ENCODE data around the gene FASTKD1.
"Not testable (repeated sequence)": the region's sequence is repeated elsewhere in the genome, so short reads cannot be mapped to it uniquely, and the experiment has no call there.

The FASTKD1 gene

GRCh38 chr2:169582552-169583266 lies 9.0 kb upstream of the FASTKD1 start:
- Mint-ChIP-seq H3K36me3 (ENCODE audit: low read depth) (peaks cover 16% of the 10 kb centered on the region), H3K4me1 (ENCODE audit: low read depth) (peaks cover 28% of the 10 kb centered on the region)
- H3K4me3 Mint-ChIP-seq, H3K27ac Mint-ChIP-seq, H3K9me3 Mint-ChIP-seq, H3K27me3 Mint-ChIP-seq: not testable (repeated sequence)

- Mint-ChIP-seq H3K27ac (no peak overlapping the region), H3K9me3 (peaks cover 4% of the 10 kb centered on the region), H3K27me3 (peaks cover 4% of the 10 kb centered on the region), H3K4me1 (ENCODE audit: low read depth) (peaks cover 3% of the 10 kb centered on the region), H3K4me3 (no peak overlapping the region), H3K36me3 (ENCODE audit: low read depth) (peaks cover 4% of the 10 kb centered on the region)
Observed at GRCh38 chr2:169579044-169579443, 5.4 kb upstream of the FASTKD1 start.

- H3K4me1 Mint-ChIP-seq (ENCODE audit: low read depth): peaks cover 17% of the 10 kb centered on the region
- not testable (repeated sequence) for H3K27ac Mint-ChIP-seq; H3K27me3 Mint-ChIP-seq; H3K36me3 Mint-ChIP-seq (ENCODE audit: low read depth); H3K4me3 Mint-ChIP-seq; H3K9me3 Mint-ChIP-seq
Observed at GRCh38 chr2:169575264-169575663, 1.6 kb upstream of the FASTKD1 start.

GRCh38 chr2:169574539-169574938 lies 874 bp upstream of the FASTKD1 start:
- not testable (repeated sequence) for H3K27me3 Mint-ChIP-seq, H3K27ac Mint-ChIP-seq, H3K9me3 Mint-ChIP-seq
- Mint-ChIP-seq H3K36me3 (ENCODE audit: low read depth) (peaks cover 15% of the 10 kb centered on the region), H3K4me3 (peak overlapping the region; percentile 30), H3K4me1 (ENCODE audit: low read depth) (peaks cover 23% of the 10 kb centered on the region)

GRCh38 chr2:169573974-169574299 lies 272 bp upstream of the FASTKD1 start:
- peak overlapping the region; percentile 89 for H3K27ac Mint-ChIP-seq
- peaks cover 4% of the 10 kb centered on the region for H3K27me3 Mint-ChIP-seq
- peaks cover 19% of the 10 kb centered on the region for H3K36me3 Mint-ChIP-seq (ENCODE audit: low read depth)
- no peaks in the 10 kb centered on the region for H3K9me3 Mint-ChIP-seq
- peak overlapping the region; percentile 95 for H3K4me3 Mint-ChIP-seq
- peaks cover 23% of the 10 kb centered on the region for H3K4me1 Mint-ChIP-seq (ENCODE audit: low read depth)

- Mint-ChIP-seq H3K27me3 (no peaks in the 10 kb centered on the region), H3K4me1 (ENCODE audit: low read depth) (peaks cover 23% of the 10 kb centered on the region), H3K36me3 (ENCODE audit: low read depth) (peaks cover 24% of the 10 kb centered on the region), H3K9me3 (no peaks in the 10 kb centered on the region), H3K27ac (peak overlapping the region; percentile 89), H3K4me3 (peak overlapping the region; percentile 95)
Observed at GRCh38 chr2:169572821-169573159, 875 bp downstream of the FASTKD1 start.

- peaks cover 23% of the 10 kb centered on the region for H3K4me1 Mint-ChIP-seq (ENCODE audit: low read depth)
Observed at GRCh38 chr2:169572189-169572588, 1.5 kb downstream of the FASTKD1 start.

GRCh38 chr2:169571571-169571970 lies 2.1 kb downstream of the FASTKD1 start:
- Mint-ChIP-seq H3K27me3 (no peaks in the 10 kb centered on the region), H3K4me3 (peak overlapping the region; percentile 41), H3K27ac (no peak overlapping the region)

More at GRCh38 chr2:169572189-169572588, 1.5 kb downstream of the FASTKD1 start:
- peaks cover 30% of the 10 kb centered on the region for H3K36me3 Mint-ChIP-seq (ENCODE audit: low read depth)
- H3K9me3 Mint-ChIP-seq: no peaks in the 10 kb centered on the region
- H3K27ac Mint-ChIP-seq: no peak overlapping the region
- H3K27me3 Mint-ChIP-seq: no peaks in the 10 kb centered on the region
- no peak overlapping the region for H3K4me3 Mint-ChIP-seq

GRCh38 chr2:169570752-169571151 lies 2.9 kb downstream of the FASTKD1 start:
- H3K36me3 Mint-ChIP-seq (ENCODE audit: low read depth): peaks cover 36% of the 10 kb centered on the region
- not testable (repeated sequence) for H3K27ac Mint-ChIP-seq, H3K27me3 Mint-ChIP-seq, H3K4me3 Mint-ChIP-seq, H3K9me3 Mint-ChIP-seq
- H3K4me1 Mint-ChIP-seq (ENCODE audit: low read depth): peaks cover 23% of the 10 kb centered on the region

More at GRCh38 chr2:169571571-169571970, 2.1 kb downstream of the FASTKD1 start:
- H3K9me3 Mint-ChIP-seq: no peaks in the 10 kb centered on the region
- H3K4me1 Mint-ChIP-seq (ENCODE audit: low read depth): peaks cover 23% of the 10 kb centered on the region
- H3K36me3 Mint-ChIP-seq (ENCODE audit: low read depth): peaks cover 32% of the 10 kb centered on the region

GRCh38 chr2:169569948-169570347 lies 3.7 kb downstream of the FASTKD1 start:
- Mint-ChIP-seq H3K4me3 (no peak overlapping the region), H3K27me3 (no peaks in the 10 kb centered on the region), H3K9me3 (no peaks in the 10 kb centered on the region), H3K36me3 (ENCODE audit: low read depth) (peaks cover 41% of the 10 kb centered on the region), H3K27ac (no peak overlapping the region), H3K4me1 (ENCODE audit: low read depth) (peaks cover 23% of the 10 kb centered on the region)

- no peaks in the 10 kb centered on the region for H3K9me3 Mint-ChIP-seq
- H3K27ac Mint-ChIP-seq: no peak overlapping the region
- H3K4me3 Mint-ChIP-seq: no peak overlapping the region
- H3K36me3 Mint-ChIP-seq (ENCODE audit: low read depth): peaks cover 47% of the 10 kb centered on the region
- peaks cover 8% of the 10 kb centered on the region for H3K4me1 Mint-ChIP-seq (ENCODE audit: low read depth)
- H3K27me3 Mint-ChIP-seq: no peaks in the 10 kb centered on the region
Observed at GRCh38 chr2:169565686-169566085, 8.0 kb downstream of the FASTKD1 start.

GRCh38 chr2:169562519-169562918 lies 11.1 kb downstream of the FASTKD1 start:
- Mint-ChIP-seq H3K27me3 (no peaks in the 10 kb centered on the region), H3K27ac (no peak overlapping the region), H3K36me3 (ENCODE audit: low read depth) (peaks cover 41% of the 10 kb centered on the region), H3K4me1 (ENCODE audit: low read depth) (no peaks in the 10 kb centered on the region), H3K9me3 (no peaks in the 10 kb centered on the region), H3K4me3 (no peak overlapping the region)

- H3K4me3 Mint-ChIP-seq: not testable (repeated sequence)
Observed at GRCh38 chr2:169562084-169562483, 11.6 kb downstream of the FASTKD1 start.

GRCh38 chr2:169561364-169561763 lies 12.3 kb downstream of the FASTKD1 start:
- no peaks in the 10 kb centered on the region for H3K4me1 Mint-ChIP-seq (ENCODE audit: low read depth)
- no peaks in the 10 kb centered on the region for H3K9me3 Mint-ChIP-seq

More at GRCh38 chr2:169562084-169562483, 11.6 kb downstream of the FASTKD1 start:
- H3K9me3 Mint-ChIP-seq; H3K27ac Mint-ChIP-seq; H3K4me1 Mint-ChIP-seq (ENCODE audit: low read depth); H3K27me3 Mint-ChIP-seq: not testable (repeated sequence)
- H3K36me3 Mint-ChIP-seq (ENCODE audit: low read depth): peaks cover 37% of the 10 kb centered on the region

GRCh38 chr2:169546756-169547155 lies 26.9 kb downstream of the FASTKD1 start:
- Mint-ChIP-seq H3K27ac (peak overlapping the region; percentile 40), H3K36me3 (ENCODE audit: low read depth) (peaks cover 42% of the 10 kb centered on the region), H3K4me3 (no peak overlapping the region), H3K27me3 (no peaks in the 10 kb centered on the region), H3K4me1 (ENCODE audit: low read depth) (peaks cover 8% of the 10 kb centered on the region), H3K9me3 (no peaks in the 10 kb centered on the region)

More at GRCh38 chr2:169561364-169561763, 12.3 kb downstream of the FASTKD1 start:
- H3K4me3 Mint-ChIP-seq: no peak overlapping the region
- no peaks in the 10 kb centered on the region for H3K27me3 Mint-ChIP-seq
- H3K36me3 Mint-ChIP-seq (ENCODE audit: low read depth): peaks cover 36% of the 10 kb centered on the region
- H3K27ac Mint-ChIP-seq: no peak overlapping the region

GRCh38 chr2:169542433-169542832 lies 31.2 kb downstream of the FASTKD1 start:
- Mint-ChIP-seq H3K27ac (no peak overlapping the region), H3K9me3 (no peaks in the 10 kb centered on the region), H3K27me3 (no peaks in the 10 kb centered on the region), H3K36me3 (ENCODE audit: low read depth) (peaks cover 47% of the 10 kb centered on the region), H3K4me1 (ENCODE audit: low read depth) (peaks cover 8% of the 10 kb centered on the region), H3K4me3 (no peak overlapping the region)
